Measurements from ENCODE around the gene TRAPPC14. TPM values are rescaled to one million over a fixed set of nuclear protein-coding genes. Genes with fewer than 3 reads are reported as not detected.

TRAPPC14 gene
- total and polyA plus RNA-seq, 9 of the 15 experiments (the other 6 are each of a cell fraction or from before 2014, with no cell fraction given), result 0.42 to 45.9 (median 18.2) TPM

GRCh38 chr7:100167912-100168323, 9.4 kb upstream of the TRAPPC14 start (continued):
- no peak for TF ChIP-seq ZNF512 (tag; IDR thresholded peaks at IDR 0.05)
- TF ChIP-seq SIN3A (IDR thresholded peaks at IDR 0.05; ENCODE audit: borderline replicate concordance in 2 of 2, control insufficient read depth in 1 of 2, low read depth in 2 of 2, low read length in 2 of 2), result no peak
- no peak for TF ChIP-seq FOXA3 (CRISPR knock-in tag; conservative IDR thresholded peaks at IDR 0.05 in 1 of 2, IDR thresholded peaks at IDR 0.05 in 1 of 2)
- 0 out of 2 replicates have a peak, but pooled peaks have one; percentile 13 for TF ChIP-seq DMBX1 (CRISPR knock-in tag; IDR thresholded peaks at IDR 0.05; ENCODE audit: borderline replicate concordance)
- no peak for TF ChIP-seq ATF4 (CRISPR knock-in tag; IDR thresholded peaks at IDR 0.05)
- peak; percentile 76 for TF ChIP-seq PKNOX1 (IDR thresholded peaks at IDR 0.05)
- peak; percentile 91 for TF ChIP-seq EHMT2 (IDR thresholded peaks at IDR 0.05)
- 0 out of 2 replicates have a peak, but pooled peaks have one; percentile 34 for TF ChIP-seq HDGF (IDR thresholded peaks at IDR 0.05)
- TF ChIP-seq GMEB1 (CRISPR knock-in tag; IDR thresholded peaks at IDR 0.05), result no peak
- no peak for TF ChIP-seq TBP (optimal IDR thresholded peaks at IDR 0.05; ENCODE audit: low read depth, low read length)
- peak in 1 of 2 experiments; percentile 66; a peak in 2 of 4 replicates for TF ChIP-seq MNT (conservative IDR thresholded peaks at IDR 0.05)
- peak; percentile 17; the same call in 1 of the 2 replicates for TF ChIP-seq SMARCA5 (IDR thresholded peaks at IDR 0.05)
